ENCODE measurements around the gene OGFR. TPM values are rescaled to one million over a fixed set of nuclear protein-coding genes. Genes with fewer than 3 reads are reported as not detected.

Gene OGFR
- polyA plus RNA-seq, 4 donors, result 23.8 to 36.0 (median 25.0) TPM

- no peak for DNase-seq (ENCODE audit: low read depth in 4 of 4, low spot score in 3 of 4)
Observed at GRCh38 chr20:62780204-62780603, 24.4 kb upstream of the OGFR start.

GRCh38 chr20:62780696-62781095 is 23.9 kb upstream of the OGFR start:
- no peak for DNase-seq (ENCODE audit: low read depth in 4 of 4, low spot score in 3 of 4)

- no peak for DNase-seq (ENCODE audit: low read depth in 4 of 4, low spot score in 3 of 4)
Observed at GRCh38 chr20:62782149-62782892, 22.3 kb upstream of the OGFR start.

- DNase-seq (ENCODE audit: low read depth in 4 of 4, low spot score in 3 of 4), result no peak
Observed at GRCh38 chr20:62782893-62783278, 21.7 kb upstream of the OGFR start.

GRCh38 chr20:62784497-62784896 is 20.1 kb upstream of the OGFR start:
- DNase-seq (ENCODE audit: low read depth in 4 of 4, low spot score in 3 of 4), result no peak

GRCh38 chr20:62785393-62785792 is 19.2 kb upstream of the OGFR start:
- DNase-seq (ENCODE audit: low read depth in 4 of 4, low spot score in 3 of 4), result no peak

- peak in 1 of 4 donors; percentile 38 for DNase-seq (ENCODE audit: low read depth in 4 of 4, low spot score in 3 of 4)
Observed at GRCh38 chr20:62786157-62786556, 18.5 kb upstream of the OGFR start.

GRCh38 chr20:62787321-62787720 is 17.3 kb upstream of the OGFR start:
- DNase-seq (ENCODE audit: low read depth in 4 of 4, low spot score in 3 of 4), result no peak

GRCh38 chr20:62787866-62788265 is 16.8 kb upstream of the OGFR start:
- DNase-seq (ENCODE audit: low read depth in 4 of 4, low spot score in 3 of 4), result no peak

- no peak for DNase-seq (ENCODE audit: low read depth in 4 of 4, low spot score in 3 of 4)
Observed at GRCh38 chr20:62788607-62789006, 16.0 kb upstream of the OGFR start.

GRCh38 chr20:62790075-62790474 is 14.6 kb upstream of the OGFR start:
- no peak for DNase-seq (ENCODE audit: low read depth in 4 of 4, low spot score in 3 of 4)

- DNase-seq (ENCODE audit: low read depth in 4 of 4, low spot score in 3 of 4), result peak in 3 of 4 donors; percentile 82 to 86 (median 83)
Observed at GRCh38 chr20:62791301-62792181, 13.1 kb upstream of the OGFR start.

GRCh38 chr20:62792182-62792939 is 12.3 kb upstream of the OGFR start:
- DNase-seq (ENCODE audit: low read depth in 4 of 4, low spot score in 3 of 4), result no peak

GRCh38 chr20:62792940-62793756 is 11.5 kb upstream of the OGFR start:
- no peak for DNase-seq (ENCODE audit: low read depth in 4 of 4, low spot score in 3 of 4)

GRCh38 chr20:62793757-62794006 is 11.0 kb upstream of the OGFR start:
- DNase-seq (ENCODE audit: low read depth in 4 of 4, low spot score in 3 of 4), result no peak

GRCh38 chr20:62794007-62794724 is 10.5 kb upstream of the OGFR start:
- DNase-seq (ENCODE audit: low read depth in 4 of 4, low spot score in 3 of 4), result peak; percentile 85 to 93 (median 90)

GRCh38 chr20:62795023-62795761 is 9.4 kb upstream of the OGFR start:
- no peak for DNase-seq (ENCODE audit: low read depth in 4 of 4, low spot score in 3 of 4)

GRCh38 chr20:62796699-62797491 is 7.7 kb upstream of the OGFR start:
- DNase-seq (ENCODE audit: low read depth in 4 of 4, low spot score in 3 of 4), result no peak
